Epidermal melanocyte (primary cell): ENCODE data around the gene CRIP3.
"Not testable (repeated sequence)": the region's sequence is repeated elsewhere in the genome, so short reads cannot be mapped to it uniquely, and the experiment has no call there.

Source experiments
- DNase-seq: peaks from one replicate; pipeline ENCODE4 v3.0.0; 2011; ENCODE audit warnings: low spot score; ENCODE audit not compliant: insufficient read length

CRIP3 gene

GRCh38 chr6:43307451-43308100 is 1.1 kb downstream of the CRIP3 start:
- no peak for DNase-seq

- DNase-seq = no peak
These were observed 2.5 kb downstream of the CRIP3 start for GRCh38 chr6:43306086-43306485.

GRCh38 chr6:43304882-43305281 is 3.7 kb downstream of the CRIP3 start:
- DNase-seq = no peak

- no peak for DNase-seq
These were observed 4.3 kb downstream of the CRIP3 start for GRCh38 chr6:43304361-43304760.

- DNase-seq = no peak
These were observed 4.8 kb downstream of the CRIP3 start for GRCh38 chr6:43303751-43304331.

- not testable (repeated sequence) for DNase-seq
These were observed 5.6 kb downstream of the CRIP3 start for GRCh38 chr6:43303006-43303405.

- DNase-seq = no peak
These were observed 6.5 kb downstream of the CRIP3 start for GRCh38 chr6:43302126-43302525.

- no peak for DNase-seq
These were observed 7.3 kb downstream of the CRIP3 start for GRCh38 chr6:43301081-43301870.

GRCh38 chr6:43299338-43300293 is 9.0 kb downstream of the CRIP3 start:
- no peak for DNase-seq

- DNase-seq = no peak
These were observed 9.9 kb downstream of the CRIP3 start for GRCh38 chr6:43298565-43299337.

GRCh38 chr6:43297644-43298564 is 10.7 kb downstream of the CRIP3 start, which contains the start of gene SLC22A7:
SLC22A7 (plus strand) TSS chr6:43298260; CDS start chr6:43298359, 99 bp downstream.
- no peak for DNase-seq

GRCh38 chr6:43296780-43297497 is 11.7 kb downstream of the CRIP3 start:
- DNase-seq = no peak

- DNase-seq = no peak
These were observed 13.2 kb downstream of the CRIP3 start for GRCh38 chr6:43295456-43295855.

GRCh38 chr6:43294536-43294935 is 14.1 kb downstream of the CRIP3 start:
- no peak for DNase-seq

- DNase-seq = no peak
These were observed 14.9 kb downstream of the CRIP3 start for GRCh38 chr6:43293698-43294097.

GRCh38 chr6:43292763-43293318 is 15.8 kb downstream of the CRIP3 start:
- DNase-seq = no peak

GRCh38 chr6:43292341-43292740 is 16.3 kb downstream of the CRIP3 start:
- DNase-seq = no peak

GRCh38 chr6:43291708-43292107 is 16.9 kb downstream of the CRIP3 start:
- no peak for DNase-seq
